Measurements from ENCODE around the gene HIVEP3. TPM values are rescaled to one million over a fixed set of nuclear protein-coding genes. Genes with fewer than 3 reads are reported as not detected.

Gene HIVEP3
- total RNA-seq, 1 experiment from 2014 or later, result 0.55 TPM

DNA sequence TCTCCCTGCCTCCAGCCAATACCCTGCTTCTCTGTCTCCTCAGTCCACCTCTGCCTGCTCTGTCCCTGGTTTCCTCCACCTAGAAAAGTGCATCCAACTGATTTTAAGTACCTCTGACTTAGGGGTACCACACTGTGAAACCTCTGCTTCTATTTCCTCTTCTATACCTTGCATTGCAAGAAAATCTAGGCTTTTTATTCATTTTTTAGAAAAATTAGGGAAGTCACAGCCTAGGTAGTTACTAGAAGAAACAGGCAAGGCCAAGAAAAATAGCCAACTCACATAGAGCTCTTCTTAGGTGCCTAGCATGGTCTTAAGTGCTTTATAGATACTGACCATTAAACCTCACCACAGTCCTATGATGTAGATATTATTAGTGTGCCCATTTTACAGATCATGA is 39.1 kb downstream of the HIVEP3 start (continued):
- TF ChIP-seq, protein P1, sequence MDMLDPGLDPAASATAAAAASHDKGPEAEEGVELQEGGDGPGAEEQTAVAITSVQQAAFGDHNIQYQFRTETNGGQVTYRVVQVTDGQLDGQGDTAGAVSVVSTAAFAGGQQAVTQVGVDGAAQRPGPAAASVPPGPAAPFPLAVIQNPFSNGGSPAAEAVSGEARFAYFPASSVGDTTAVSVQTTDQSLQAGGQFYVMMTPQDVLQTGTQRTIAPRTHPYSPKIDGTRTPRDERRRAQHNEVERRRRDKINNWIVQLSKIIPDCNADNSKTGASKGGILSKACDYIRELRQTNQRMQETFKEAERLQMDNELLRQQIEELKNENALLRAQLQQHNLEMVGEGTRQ (CRISPR knock-in tag; IDR thresholded peaks at IDR 0.05), result no peak
- TF ChIP-seq, protein P2, sequence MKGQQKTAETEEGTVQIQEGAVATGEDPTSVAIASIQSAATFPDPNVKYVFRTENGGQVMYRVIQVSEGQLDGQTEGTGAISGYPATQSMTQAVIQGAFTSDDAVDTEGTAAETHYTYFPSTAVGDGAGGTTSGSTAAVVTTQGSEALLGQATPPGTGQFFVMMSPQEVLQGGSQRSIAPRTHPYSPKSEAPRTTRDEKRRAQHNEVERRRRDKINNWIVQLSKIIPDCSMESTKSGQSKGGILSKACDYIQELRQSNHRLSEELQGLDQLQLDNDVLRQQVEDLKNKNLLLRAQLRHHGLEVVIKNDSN (CRISPR knock-in tag; IDR thresholded peaks at IDR 0.05), result no peak
- TF ChIP-seq, protein P3, sequence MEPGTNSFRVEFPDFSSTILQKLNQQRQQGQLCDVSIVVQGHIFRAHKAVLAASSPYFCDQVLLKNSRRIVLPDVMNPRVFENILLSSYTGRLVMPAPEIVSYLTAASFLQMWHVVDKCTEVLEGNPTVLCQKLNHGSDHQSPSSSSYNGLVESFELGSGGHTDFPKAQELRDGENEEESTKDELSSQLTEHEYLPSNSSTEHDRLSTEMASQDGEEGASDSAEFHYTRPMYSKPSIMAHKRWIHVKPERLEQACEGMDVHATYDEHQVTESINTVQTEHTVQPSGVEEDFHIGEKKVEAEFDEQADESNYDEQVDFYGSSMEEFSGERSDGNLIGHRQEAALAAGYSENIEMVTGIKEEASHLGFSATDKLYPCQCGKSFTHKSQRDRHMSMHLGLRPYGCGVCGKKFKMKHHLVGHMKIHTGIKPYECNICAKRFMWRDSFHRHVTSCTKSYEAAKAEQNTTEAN (CRISPR knock-in tag; IDR thresholded peaks at IDR 0.05), result no peak
- TF ChIP-seq, protein P4, sequence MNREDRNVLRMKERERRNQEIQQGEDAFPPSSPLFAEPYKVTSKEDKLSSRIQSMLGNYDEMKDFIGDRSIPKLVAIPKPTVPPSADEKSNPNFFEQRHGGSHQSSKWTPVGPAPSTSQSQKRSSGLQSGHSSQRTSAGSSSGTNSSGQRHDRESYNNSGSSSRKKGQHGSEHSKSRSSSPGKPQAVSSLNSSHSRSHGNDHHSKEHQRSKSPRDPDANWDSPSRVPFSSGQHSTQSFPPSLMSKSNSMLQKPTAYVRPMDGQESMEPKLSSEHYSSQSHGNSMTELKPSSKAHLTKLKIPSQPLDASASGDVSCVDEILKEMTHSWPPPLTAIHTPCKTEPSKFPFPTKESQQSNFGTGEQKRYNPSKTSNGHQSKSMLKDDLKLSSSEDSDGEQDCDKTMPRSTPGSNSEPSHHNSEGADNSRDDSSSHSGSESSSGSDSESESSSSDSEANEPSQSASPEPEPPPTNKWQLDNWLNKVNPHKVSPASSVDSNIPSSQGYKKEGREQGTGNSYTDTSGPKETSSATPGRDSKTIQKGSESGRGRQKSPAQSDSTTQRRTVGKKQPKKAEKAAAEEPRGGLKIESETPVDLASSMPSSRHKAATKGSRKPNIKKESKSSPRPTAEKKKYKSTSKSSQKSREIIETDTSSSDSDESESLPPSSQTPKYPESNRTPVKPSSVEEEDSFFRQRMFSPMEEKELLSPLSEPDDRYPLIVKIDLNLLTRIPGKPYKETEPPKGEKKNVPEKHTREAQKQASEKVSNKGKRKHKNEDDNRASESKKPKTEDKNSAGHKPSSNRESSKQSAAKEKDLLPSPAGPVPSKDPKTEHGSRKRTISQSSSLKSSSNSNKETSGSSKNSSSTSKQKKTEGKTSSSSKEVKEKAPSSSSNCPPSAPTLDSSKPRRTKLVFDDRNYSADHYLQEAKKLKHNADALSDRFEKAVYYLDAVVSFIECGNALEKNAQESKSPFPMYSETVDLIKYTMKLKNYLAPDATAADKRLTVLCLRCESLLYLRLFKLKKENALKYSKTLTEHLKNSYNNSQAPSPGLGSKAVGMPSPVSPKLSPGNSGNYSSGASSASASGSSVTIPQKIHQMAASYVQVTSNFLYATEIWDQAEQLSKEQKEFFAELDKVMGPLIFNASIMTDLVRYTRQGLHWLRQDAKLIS (CRISPR knock-in tag; IDR thresholded peaks at IDR 0.05; ENCODE audit: borderline replicate concordance), result no peak
- TF ChIP-seq ETV6 (CRISPR knock-in tag; IDR thresholded peaks at IDR 0.05) (no peak), IRF2 (CRISPR knock-in tag; IDR thresholded peaks at IDR 0.05; ENCODE audit: borderline replicate concordance, low read depth) (no peak), GTF2I (CRISPR knock-in tag; conservative IDR thresholded peaks at IDR 0.05) (no peak), NR1H2 (CRISPR knock-in tag; IDR thresholded peaks at IDR 0.05) (no peak), FOXK1 (CRISPR knock-in tag; IDR thresholded peaks at IDR 0.05) (no peak), GABPB1 (CRISPR knock-in tag; IDR thresholded peaks at IDR 0.05) (no peak), ZNF317 (CRISPR knock-in tag; IDR thresholded peaks at IDR 0.05; ENCODE audit: borderline replicate concordance, low read depth) (no peak)
- TF ChIP-seq, protein P5, sequence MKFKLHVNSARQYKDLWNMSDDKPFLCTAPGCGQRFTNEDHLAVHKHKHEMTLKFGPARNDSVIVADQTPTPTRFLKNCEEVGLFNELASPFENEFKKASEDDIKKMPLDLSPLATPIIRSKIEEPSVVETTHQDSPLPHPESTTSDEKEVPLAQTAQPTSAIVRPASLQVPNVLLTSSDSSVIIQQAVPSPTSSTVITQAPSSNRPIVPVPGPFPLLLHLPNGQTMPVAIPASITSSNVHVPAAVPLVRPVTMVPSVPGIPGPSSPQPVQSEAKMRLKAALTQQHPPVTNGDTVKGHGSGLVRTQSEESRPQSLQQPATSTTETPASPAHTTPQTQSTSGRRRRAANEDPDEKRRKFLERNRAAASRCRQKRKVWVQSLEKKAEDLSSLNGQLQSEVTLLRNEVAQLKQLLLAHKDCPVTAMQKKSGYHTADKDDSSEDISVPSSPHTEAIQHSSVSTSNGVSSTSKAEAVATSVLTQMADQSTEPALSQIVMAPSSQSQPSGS (CRISPR knock-in tag; IDR thresholded peaks at IDR 0.05; ENCODE audit: borderline replicate concordance, low read depth), result no peak

DNA sequence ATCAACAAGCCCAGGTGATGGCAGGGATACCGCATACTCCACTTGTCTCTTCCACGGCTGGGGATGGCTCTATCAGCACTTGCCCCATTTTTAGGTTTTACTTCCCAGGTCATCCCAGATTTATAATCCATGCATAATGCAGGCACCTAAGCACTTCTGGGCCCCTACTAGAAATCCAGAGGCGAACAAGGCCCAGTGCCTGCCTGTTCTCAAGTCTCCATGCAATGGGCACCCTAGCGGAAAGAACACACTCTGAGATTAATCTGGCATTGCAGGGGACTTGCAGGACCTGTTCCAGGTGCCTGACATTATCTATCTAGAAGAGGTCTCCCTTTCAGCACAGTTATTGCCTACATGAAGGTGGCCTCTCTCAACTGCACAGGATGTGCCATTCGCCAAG is 39.8 kb downstream of the HIVEP3 start:
- POLR2A ChIA-PET, result no interaction called here
- TF ChIP-seq ZNF671 (CRISPR knock-in tag; IDR thresholded peaks at IDR 0.05) (no peak), GABPB1 (CRISPR knock-in tag; IDR thresholded peaks at IDR 0.05) (no peak), RELA (CRISPR knock-in tag; IDR thresholded peaks at IDR 0.05; ENCODE audit: borderline replicate concordance) (no peak), ESRRA (CRISPR knock-in tag; IDR thresholded peaks at IDR 0.05; ENCODE audit: borderline replicate concordance) (no peak), TCF7 (CRISPR knock-in tag; IDR thresholded peaks at IDR 0.05; ENCODE audit: low read depth) (no peak), TEAD1 (CRISPR knock-in tag; IDR thresholded peaks at IDR 0.05) (no peak), ZNF232 (CRISPR knock-in tag; IDR thresholded peaks at IDR 0.05) (no peak)
- TF ChIP-seq, protein P4 (CRISPR knock-in tag; IDR thresholded peaks at IDR 0.05; ENCODE audit: borderline replicate concordance), result no peak
- TF ChIP-seq, protein P6, sequence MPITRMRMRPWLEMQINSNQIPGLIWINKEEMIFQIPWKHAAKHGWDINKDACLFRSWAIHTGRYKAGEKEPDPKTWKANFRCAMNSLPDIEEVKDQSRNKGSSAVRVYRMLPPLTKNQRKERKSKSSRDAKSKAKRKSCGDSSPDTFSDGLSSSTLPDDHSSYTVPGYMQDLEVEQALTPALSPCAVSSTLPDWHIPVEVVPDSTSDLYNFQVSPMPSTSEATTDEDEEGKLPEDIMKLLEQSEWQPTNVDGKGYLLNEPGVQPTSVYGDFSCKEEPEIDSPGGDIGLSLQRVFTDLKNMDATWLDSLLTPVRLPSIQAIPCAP (CRISPR knock-in tag; IDR thresholded peaks at IDR 0.05), result no peak
- TF ChIP-seq, protein P3 (CRISPR knock-in tag; IDR thresholded peaks at IDR 0.05), result no peak
- TF ChIP-seq, protein P1 (CRISPR knock-in tag; IDR thresholded peaks at IDR 0.05), result no peak

More for the DNA sequence above, 39.8 kb downstream of the HIVEP3 start:
- CTCF ChIA-PET, result interaction anchor here (1.7 kb wide), 1 partner anchor 66 kb away, joined by 4 read pairs; no protein-coding TSS in a partner anchor
- H3K27me3 Mint-ChIP-seq (ENCODE audit: low read depth), result no peaks in the 10 kb centered on the region
- H3K4me1 Mint-ChIP-seq, result peaks cover 43% of the 10 kb centered on the region
- ATAC-seq (no peak), DNase-seq (ENCODE audit: low spot score) (no peak)
- no peak overlapping the region for H3K27ac Mint-ChIP-seq
- no peaks in the 10 kb centered on the region for H3K9me3 Mint-ChIP-seq
- no peak overlapping the region for H3K4me3 Mint-ChIP-seq
- no peaks in the 10 kb centered on the region for H3K36me3 Mint-ChIP-seq

Measured in WTC11 (cell line).